Endothelial cell of umbilical vein (primary cell): Measurements from ENCODE around the gene SPP2. TPM values are rescaled to one million over a fixed set of nuclear protein-coding genes. Genes with fewer than 3 reads are reported as not detected.

Source experiments
- BruUV-seq: library from RNA; stranded (reverse); fragments of 400-500 nt; replicated peaks from 2 replicates; lab custom pipeline; 2021; lab: Mats Ljungman, UMichigan
- CTCF ChIA-PET: fragments of 300-600, 350-600 bp; sonication (Branson Sonifier 250); formaldehyde crosslinking; loops from one replicate; lab custom pipeline; 2021; ENCODE audit warnings: antibody characterized with exemption, inconsistent platforms; lab: Charles Lee
- POLR2A ChIA-PET: fragments of 300-600, 350-600 bp; sonication (Branson Sonifier 250); formaldehyde crosslinking; loops from one replicate; lab custom pipeline; 2021; ENCODE audit warnings: antibody characterized with exemption, inconsistent platforms; lab: Charles Lee
- DNase-seq: peaks from one replicate; pipeline ENCODE4 v3.0.0-alpha.2; 2011; ENCODE audit warnings: low read depth, low spot score
- FAIRE-seq: peaks from 2 replicates; lab custom pipeline; 2011; peaks lifted over from hg19 to GRCh38; lab: Jason Lieb, UNC
- H2AFZ ChIP-seq: 2 replicates; pipeline ENCODE4 v1.6.0; 2012; ENCODE audit warnings: low read depth, low read length, control low read depth, inconsistent platforms
- H3K27ac ChIP-seq: 2 replicates; pipeline ENCODE4 v1.5.1; 2011; ENCODE audit warnings: low read depth, mild to moderate bottlenecking, control low read depth, low read length, moderate library complexity; ENCODE audit not compliant: insufficient read depth
- H3K27me3 ChIP-seq, 2 experiments: 2 replicates each; pipeline versions ENCODE4 v1.6.0 to v1.6.1; 2011; ENCODE audit warnings: low read length in 2 of 2, mixed read lengths in 1 of 2; ENCODE audit not compliant: control insufficient read depth in 2 of 2, insufficient read depth in 2 of 2
- H3K36me3 ChIP-seq, 2 experiments: 2 replicates in 1 of 2; 3 replicates in 1 of 2; pipeline ENCODE4 v1.5.1; 2011; ENCODE audit warnings: low read length in 2 of 2, mild to moderate bottlenecking in 1 of 2, moderate library complexity in 1 of 2; ENCODE audit not compliant: control insufficient read depth in 2 of 2, insufficient read depth in 2 of 2; ENCODE audit errors: extremely low read depth in 1 of 2
- H3K4me1 ChIP-seq: 3 replicates; pipeline ENCODE4 v1.5.1; 2011; ENCODE audit warnings: mild to moderate bottlenecking, low read length; ENCODE audit not compliant: control insufficient read depth, insufficient read depth; ENCODE audit errors: extremely low read depth
- H3K4me2 ChIP-seq: 2 replicates; pipeline ENCODE4 v1.6.1; 2011; ENCODE audit warnings: low read length, control low read depth, mixed read lengths; ENCODE audit not compliant: insufficient read depth
- H3K4me3 ChIP-seq, 3 experiments: fragments of 200-600 bp in 1 of 3; sonication (generic), shearing (Covaris generic) in 1 of 3; replicated peaks in 1 of 3; 2 replicates each; pipeline ENCODE4 v1.5.1; 2011 to 2016; ENCODE audit warnings: control low read depth in 3 of 3, low read length in 3 of 3, mild to moderate bottlenecking in 2 of 3, inconsistent platforms in 1 of 3, low read depth in 1 of 3, moderate library complexity in 1 of 3; ENCODE audit not compliant: insufficient read depth in 1 of 3
- H3K79me2 ChIP-seq: 2 replicates; pipeline ENCODE4 v1.6.0; 2012; ENCODE audit warnings: low read length, inconsistent platforms; ENCODE audit not compliant: control insufficient read depth, insufficient read depth
- H3K9ac ChIP-seq: replicated peaks from 2 replicates; pipeline ENCODE3; 2011; ENCODE audit warnings: low read length, control low read depth; ENCODE audit not compliant: insufficient read depth; ENCODE audit errors: extremely low read depth
- H3K9me1 ChIP-seq: replicated peaks from 3 replicates; pipeline ENCODE4 v1.6.0; 2011; ENCODE audit warnings: mild to moderate bottlenecking, low read length; ENCODE audit not compliant: control insufficient read depth, insufficient read depth; ENCODE audit errors: extremely low read depth
- H3K9me3 ChIP-seq: replicated peaks from 2 replicates; pipeline ENCODE4 v1.5.1; 2012; ENCODE audit warnings: low read length, inconsistent platforms; ENCODE audit not compliant: control insufficient read depth, insufficient read depth
- H4K20me1 ChIP-seq: replicated peaks from 2 replicates; pipeline ENCODE3; 2011; ENCODE audit warnings: mild to moderate bottlenecking, low read length; ENCODE audit not compliant: control insufficient read depth, insufficient read depth; ENCODE audit errors: extremely low read depth
- CTCF ChIP-seq, 2 donors: IDR thresholded peaks; 1 replicate in 1 of 2; 2 replicates in 1 of 2; pipeline ENCODE4 v1.5.1; 2011; ENCODE audit warnings: low read length in 2 of 2, mild to moderate bottlenecking in 2 of 2, moderate library complexity in 2 of 2, control low read depth in 1 of 2, inconsistent platforms in 1 of 2, low read depth in 1 of 2; ENCODE audit not compliant: insufficient read depth in 1 of 2; ENCODE audit errors: extremely low read depth in 1 of 2
- EZH2 ChIP-seq: IDR thresholded peaks from 2 replicates; pipeline ENCODE4 v1.6.1; 2012; ENCODE audit warnings: borderline replicate concordance, low read depth, mild to moderate bottlenecking, moderate library complexity, low read length, inconsistent platforms; ENCODE audit not compliant: severe bottlenecking
- FOS ChIP-seq: IDR thresholded peaks from 2 replicates; pipeline ENCODE4 v1.6.1; 2011; ENCODE audit warnings: mild to moderate bottlenecking, low read length, moderate library complexity, borderline replicate concordance; ENCODE audit not compliant: insufficient read depth
- GATA2 ChIP-seq: IDR thresholded peaks from 2 replicates; pipeline ENCODE4 v1.7.0; 2011; ENCODE audit warnings: low read depth, mild to moderate bottlenecking, moderate library complexity, mixed read lengths, low read length; ENCODE audit not compliant: insufficient read length, insufficient read depth
- JUN ChIP-seq: IDR thresholded peaks from 2 replicates; pipeline ENCODE4 v1.6.1; 2011; ENCODE audit warnings: borderline replicate concordance, low read depth; ENCODE audit not compliant: insufficient read length, insufficient read depth
- MYC ChIP-seq: IDR thresholded peaks from one replicate; pipeline ENCODE4 v1.6.1; 2011; ENCODE audit warnings: mild to moderate bottlenecking, low read depth, low read length
- POLR2A ChIP-seq: IDR thresholded peaks from 2 replicates; pipeline ENCODE4 v1.6.1; 2012; ENCODE audit warnings: low read depth, mild to moderate bottlenecking, control low read depth, low read length
- POLR2AphosphoS5 ChIP-seq: IDR thresholded peaks from 2 replicates; pipeline ENCODE4 v1.6.1; 2012; ENCODE audit warnings: low read depth, mild to moderate bottlenecking, control low read depth, low read length, moderate library complexity; ENCODE audit not compliant: insufficient read depth
- dilution Hi-C: fragments of 300-500 bp; cut with MboI; formaldehyde crosslinking; loops from one replicate; pipeline ENCODE4 v1.15.0; 2019; ENCODE audit warnings: low sequenced_read_pairs; ENCODE audit not compliant: extremely low pct_ligation_motif_present
- intact Hi-C: fragments of 100-400 bp; cut with micrococcal nuclease; formaldehyde crosslinking; loops from one replicate; pipeline ENCODE4 v1.10.0; 2022
- polyA plus RNA-seq, 4 experiments: library from polyadenylated mRNA; depleted of rRNA in 3 of 4; stranded (reverse) in 3 of 4; unstranded in 1 of 4; fragments of >200 nt; gene quantifications; 2 replicates each; pipeline versions ENCODE4 v1.2.1 to v1.2.3, GENCODE V29; 2011 to 2012; ENCODE audit warnings: missing spikeins in 1 of 4
- total RNA-seq: library from RNA; stranded (reverse); gene quantifications from 2 replicates; pipeline ENCODE4 v1.2.3, GENCODE V29; 2021
- TF ChIP-seq, protein P1 (sequence below): IDR thresholded peaks from 2 replicates; pipeline ENCODE4 v1.6.1; 2011; ENCODE audit not compliant: insufficient read depth, insufficient read length

SPP2 gene
- total and polyA plus RNA-seq, 2 donors (not counting 3 experiments of a cell fraction or from before 2014, with no cell fraction given): not detected

DNA sequence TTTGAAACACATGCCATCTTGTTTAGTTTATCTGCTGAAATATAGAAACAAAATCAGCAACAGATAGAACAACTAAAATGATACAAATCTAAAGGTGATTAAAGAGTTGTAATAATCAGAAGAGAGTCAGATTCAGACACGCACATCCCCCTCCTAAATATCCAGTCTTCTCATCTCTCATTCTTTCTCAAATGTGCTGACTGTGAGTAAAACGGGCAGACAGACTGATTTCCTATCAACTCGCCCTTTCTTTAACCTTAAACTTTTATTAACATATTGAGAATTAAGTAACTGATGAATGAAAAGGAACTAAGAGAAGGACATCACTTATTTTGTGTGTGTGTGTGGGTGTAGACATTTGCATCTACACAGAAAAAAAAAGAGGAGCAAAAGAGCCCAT is 34.6 kb upstream of the SPP2 start:
- Histone ChIP-seq H4K20me1 (no peaks in the 10 kb centered on the region), H3K4me1 (no peaks in the 10 kb centered on the region), H3K27me3 (peaks cover 3 to 7% of the 10 kb centered on the region in 2 experiments), H3K9me1 (no peaks in the 10 kb centered on the region), H3K4me2 (no peak overlapping the region), H3K4me3 (no peak overlapping the region), H2AFZ (no peak overlapping the region), H3K36me3 (no peaks in the 10 kb centered on the region), H3K79me2 (no peaks in the 10 kb centered on the region), H3K27ac (no peak overlapping the region), H3K9ac (no peak overlapping the region), H3K9me3 (no peaks in the 10 kb centered on the region)
- intact Hi-C loops (no loop called here), dilution Hi-C loops (no loop called here)
- no TSS peak for BruUV-seq
- POLR2A ChIA-PET: no interaction called here
- DNase-seq (no peak), FAIRE-seq (no peak)
- TF ChIP-seq GATA2 (no peak), EZH2 (no peak), JUN (no peak), CTCF (IDR thresholded peaks at IDR 0.05; ENCODE audit: extremely low read depth in 1 of 2, insufficient read depth in 1 of 2, low read depth in 1 of 2, low read length in 2 of 2) (no peak), POLR2AphosphoS5 (no peak), FOS (no peak), MYC (no peak), POLR2A (no peak)
- TF ChIP-seq, protein P1, sequence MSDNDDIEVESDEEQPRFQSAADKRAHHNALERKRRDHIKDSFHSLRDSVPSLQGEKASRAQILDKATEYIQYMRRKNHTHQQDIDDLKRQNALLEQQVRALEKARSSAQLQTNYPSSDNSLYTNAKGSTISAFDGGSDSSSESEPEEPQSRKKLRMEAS: no peak
- CTCF ChIA-PET: no interaction called here
